NT2/D1 (cell line): ENCODE data around the gene RNF149.

Source experiments
- DNase-seq: peaks from one replicate; pipeline ENCODE4 v3.0.0-alpha.2; 2011; ENCODE audit warnings: low read depth, low spot score
- H3K27me3 ChIP-seq: 2 replicates; pipeline ENCODE4 v1.6.0; 2011; ENCODE audit warnings: mild to moderate bottlenecking; ENCODE audit not compliant: insufficient read length, insufficient read depth
- H3K36me3 ChIP-seq: 2 replicates; pipeline ENCODE4 v1.6.1; 2011; ENCODE audit warnings: mild to moderate bottlenecking, low read length, mixed read lengths; ENCODE audit not compliant: insufficient read depth, insufficient read length
- H3K4me1 ChIP-seq: 2 replicates; pipeline ENCODE4 v1.5.1; 2011; ENCODE audit not compliant: insufficient read depth, insufficient read length
- H3K4me3 ChIP-seq: 2 replicates; pipeline ENCODE4 v1.5.1; 2011; ENCODE audit warnings: low read depth; ENCODE audit not compliant: insufficient read length
- H3K9ac ChIP-seq: 2 replicates; pipeline ENCODE4 v1.6.0; 2011; ENCODE audit warnings: low read depth; ENCODE audit not compliant: insufficient read length
- H3K9me3 ChIP-seq: 2 replicates; pipeline ENCODE4 v1.5.1; 2011; ENCODE audit warnings: mild to moderate bottlenecking, low read length; ENCODE audit not compliant: insufficient read depth
- SUZ12 ChIP-seq: IDR thresholded peaks from 2 replicates; pipeline ENCODE4 v1.6.1; 2011; ENCODE audit not compliant: insufficient read length, insufficient read depth; ENCODE audit errors: extremely low read depth
- YY1 ChIP-seq: IDR thresholded peaks from 2 replicates; pipeline ENCODE4 v1.6.1; 2011; ENCODE audit not compliant: insufficient read length, insufficient read depth
- ZNF274 ChIP-seq: IDR thresholded peaks from 2 replicates; pipeline ENCODE4 v1.6.1; 2011; ENCODE audit warnings: mild to moderate bottlenecking, low read depth, low read length

Gene RNF149

DNA sequence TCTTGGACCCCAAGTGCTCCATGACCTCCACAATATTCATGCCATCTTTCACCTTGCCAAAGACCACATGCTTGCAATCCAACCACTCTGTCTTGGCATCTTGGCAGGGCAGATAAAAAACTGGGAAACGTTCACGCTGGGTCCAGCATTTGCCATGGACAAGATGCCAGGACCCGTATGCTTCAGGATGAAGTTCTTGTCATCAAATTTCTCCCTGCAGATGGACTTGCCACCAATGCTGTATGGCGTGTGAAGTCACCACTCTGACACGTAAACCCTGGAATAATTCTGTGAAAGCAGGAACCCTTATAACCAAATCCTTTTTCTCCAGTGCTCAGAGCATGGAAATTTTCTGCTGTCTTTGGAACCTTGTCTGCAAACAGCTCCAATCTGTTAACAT, 34.4 kb downstream of the RNF149 start:
- no peak for DNase-seq
- Histone ChIP-seq H3K4me3 (no peak overlapping the region), H3K9ac (no peak overlapping the region), H3K4me1 (no peaks in the 10 kb centered on the region), H3K27me3 (no peaks in the 10 kb centered on the region), H3K36me3 (peaks cover 74% of the 10 kb centered on the region), H3K9me3 (no peaks in the 10 kb centered on the region)
- TF ChIP-seq ZNF274: no peak
- TF ChIP-seq SUZ12: no peak
- no peak for TF ChIP-seq YY1

DNA sequence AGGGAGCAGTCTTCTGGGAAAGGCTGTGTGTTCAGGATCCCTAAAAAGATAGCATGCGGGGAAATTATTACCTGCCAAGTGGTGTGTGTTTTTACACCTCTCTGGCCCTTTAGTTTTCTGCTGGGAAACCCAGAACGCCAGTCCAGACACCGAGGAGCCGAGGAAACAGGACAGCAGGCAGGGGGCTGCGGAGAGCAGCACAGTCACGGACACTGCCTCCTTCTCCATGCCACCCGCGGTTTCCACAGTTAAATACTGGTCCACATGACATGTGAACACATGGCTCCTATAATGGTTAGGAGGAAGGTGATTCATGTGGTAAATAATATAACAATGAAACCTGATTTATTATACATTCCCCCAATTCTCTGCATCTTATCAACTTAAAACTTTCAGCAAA, 35.4 kb downstream of the RNF149 start:
- H3K27me3 ChIP-seq: no peaks in the 10 kb centered on the region
- H3K9me3 ChIP-seq: no peaks in the 10 kb centered on the region
- DNase-seq: no peak
- no peak for TF ChIP-seq ZNF274
- TF ChIP-seq SUZ12: no peak
- TF ChIP-seq YY1: no peak
- no peak overlapping the region for H3K9ac ChIP-seq
- no peak overlapping the region for H3K4me3 ChIP-seq
- peaks cover 74% of the 10 kb centered on the region for H3K36me3 ChIP-seq
- H3K4me1 ChIP-seq: no peaks in the 10 kb centered on the region

DNA sequence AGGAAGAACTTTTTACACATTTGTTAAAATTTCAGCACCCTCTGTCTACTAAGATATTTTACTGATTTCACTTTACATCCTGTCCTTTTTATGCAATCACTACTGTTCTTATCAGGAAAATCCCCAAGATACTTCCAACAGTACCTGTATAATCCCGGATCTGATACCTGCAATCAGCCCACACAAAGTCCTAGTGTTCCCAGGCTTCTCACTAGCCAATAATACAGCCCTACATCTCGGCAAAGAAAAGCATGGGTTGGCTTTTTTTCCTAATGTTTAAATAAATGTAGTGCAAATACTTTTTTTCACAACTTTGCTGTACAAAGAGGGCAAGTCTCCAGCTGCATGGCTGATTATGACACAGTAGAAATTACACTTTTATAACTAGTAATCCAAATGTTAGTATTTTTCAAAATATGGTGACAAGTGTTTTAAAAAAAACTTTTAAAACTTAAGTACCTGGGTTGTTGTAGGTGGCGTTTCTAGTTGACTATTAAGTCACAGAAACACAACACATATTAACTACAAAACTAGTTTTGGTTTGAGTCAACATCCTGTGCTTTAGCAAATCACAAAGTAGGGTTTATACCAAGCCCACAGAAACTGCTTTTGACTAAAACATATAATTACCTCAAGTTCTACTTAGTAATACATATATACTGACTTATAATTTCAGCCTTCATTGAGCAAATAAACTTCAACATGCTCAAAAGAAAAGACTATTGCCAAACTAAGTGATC, 36.3 kb downstream of the RNF149 start:
- no peak overlapping the region for H3K9ac ChIP-seq
- H3K27me3 ChIP-seq: no peaks in the 10 kb centered on the region
- TF ChIP-seq ZNF274: no peak
- no peak for TF ChIP-seq YY1
- no peak for DNase-seq
- peaks cover 77% of the 10 kb centered on the region for H3K36me3 ChIP-seq
- no peak overlapping the region for H3K4me3 ChIP-seq
- no peaks in the 10 kb centered on the region for H3K9me3 ChIP-seq
- no peaks in the 10 kb centered on the region for H3K4me1 ChIP-seq

DNA sequence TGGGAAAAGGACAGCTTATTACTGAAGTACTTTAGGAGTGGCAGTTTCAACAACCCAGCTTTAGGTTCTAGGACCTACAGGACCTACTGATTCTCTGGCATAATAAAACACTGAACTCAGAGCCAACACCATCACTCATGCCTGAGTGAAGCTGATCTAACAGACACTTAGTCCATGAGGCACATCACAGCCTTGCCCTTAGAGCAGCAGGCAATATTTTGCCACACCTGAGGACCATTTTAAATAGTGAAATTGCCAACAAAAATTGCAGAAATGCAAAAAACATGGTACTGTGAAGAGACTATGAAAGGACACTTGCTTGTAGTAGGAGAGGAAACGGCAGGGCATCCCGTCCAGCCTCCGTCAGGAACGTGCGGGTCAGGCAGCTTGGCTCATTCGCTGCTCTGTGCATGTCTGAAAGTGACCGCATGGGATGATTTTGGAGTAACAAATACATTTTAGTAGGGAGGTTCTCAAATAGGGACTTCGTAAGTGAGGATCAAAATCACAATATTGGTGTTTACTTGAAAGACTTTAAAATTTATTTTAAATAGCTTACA, 37.7 kb downstream of the RNF149 start:
- Histone ChIP-seq H3K4me1 (no peaks in the 10 kb centered on the region), H3K9me3 (no peaks in the 10 kb centered on the region), H3K36me3 (peaks cover 82% of the 10 kb centered on the region), H3K4me3 (no peak overlapping the region), H3K9ac (no peak overlapping the region), H3K27me3 (no peaks in the 10 kb centered on the region)
- DNase-seq: no peak
- TF ChIP-seq ZNF274 (no peak), YY1 (no peak), SUZ12 (no peak)

DNA sequence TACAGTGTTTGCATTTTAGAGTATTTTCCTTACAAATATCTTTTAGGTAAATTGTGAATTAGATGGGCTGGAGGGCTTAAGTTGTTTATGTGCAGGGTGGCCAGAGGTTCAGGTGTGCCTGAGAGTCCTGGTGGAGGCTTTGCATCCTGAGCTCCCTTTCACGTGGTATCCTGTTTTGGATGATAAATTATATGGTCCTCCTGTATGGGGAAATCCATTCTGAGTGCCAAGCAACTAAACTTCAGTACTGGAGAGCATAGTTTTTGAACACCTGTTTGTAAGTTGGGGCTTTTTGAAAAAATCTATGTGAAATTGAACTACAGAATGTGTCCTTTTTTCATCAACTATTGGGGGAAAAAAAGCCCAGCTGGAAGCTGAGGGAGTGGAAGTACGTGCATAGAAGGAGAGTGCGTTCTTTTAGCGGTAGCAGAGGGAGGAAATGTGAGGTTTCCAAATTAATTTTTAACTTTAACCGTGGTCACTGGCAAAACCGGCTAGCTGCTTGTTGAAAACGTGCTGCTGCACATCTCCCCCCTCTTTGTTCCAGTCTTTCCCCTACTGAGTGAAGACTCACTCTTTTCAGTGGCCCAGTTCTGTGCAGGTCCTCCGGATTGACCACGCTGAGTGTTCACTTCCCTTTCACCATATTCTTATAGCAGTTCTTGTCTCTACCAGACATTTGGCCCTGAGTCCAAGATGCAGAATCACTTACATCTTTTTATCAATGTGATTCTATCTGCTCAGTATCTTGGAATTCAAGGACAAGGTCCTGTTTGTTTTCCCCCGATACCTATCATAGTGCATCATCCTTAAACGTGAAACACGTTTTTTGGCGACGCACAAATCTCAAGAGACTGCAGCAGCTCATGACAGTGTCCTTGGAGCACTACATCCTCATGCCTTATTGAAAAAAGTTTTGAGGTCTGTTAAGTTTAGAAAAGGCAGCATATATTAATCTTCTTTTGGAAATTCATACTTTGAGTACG, 40.5 kb downstream of the RNF149 start:
- H3K4me1 ChIP-seq: no peaks in the 10 kb centered on the region
- no peak for DNase-seq
- H3K36me3 ChIP-seq: peaks cover 95% of the 10 kb centered on the region
- no peak for TF ChIP-seq ZNF274
- TF ChIP-seq SUZ12: no peak
- no peak for TF ChIP-seq YY1
- H3K27me3 ChIP-seq: no peaks in the 10 kb centered on the region
- H3K9ac ChIP-seq: no peak overlapping the region
- no peak overlapping the region for H3K4me3 ChIP-seq
- H3K9me3 ChIP-seq: no peaks in the 10 kb centered on the region

DNA sequence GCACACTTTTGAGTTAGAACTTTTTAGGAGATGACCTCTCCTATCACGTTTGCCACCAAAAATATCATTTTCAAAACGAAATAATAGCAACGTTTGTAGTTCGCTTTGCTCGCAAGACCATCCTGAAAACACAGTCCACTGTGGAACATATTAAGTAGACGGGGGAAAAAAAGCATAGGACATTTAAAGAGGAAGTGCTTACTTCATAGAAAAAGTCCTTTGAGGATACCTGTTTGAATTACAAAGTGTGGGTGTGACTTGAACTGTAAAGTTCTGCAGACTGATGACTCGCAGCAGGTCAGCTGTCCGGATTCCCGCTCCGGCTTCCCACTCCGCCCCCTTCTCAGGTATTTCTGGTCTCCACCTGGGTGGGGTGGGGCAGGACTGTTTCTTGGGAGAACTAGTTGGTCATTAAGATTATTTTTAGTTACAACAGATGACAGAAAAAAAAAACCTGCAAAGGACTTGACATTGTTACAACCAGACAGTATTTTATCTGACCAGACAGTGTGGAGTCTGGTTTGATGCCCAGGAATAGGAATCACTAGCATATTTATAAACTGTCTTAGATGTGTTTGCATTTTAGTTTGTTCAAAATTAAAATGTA, 42.5 kb downstream of the RNF149 start:
- H3K36me3 ChIP-seq: peaks cover 95% of the 10 kb centered on the region
- H3K4me3 ChIP-seq: no peak overlapping the region
- H3K27me3 ChIP-seq: no peaks in the 10 kb centered on the region
- H3K9ac ChIP-seq: no peak overlapping the region
- TF ChIP-seq YY1 (no peak), ZNF274 (no peak), SUZ12 (no peak)
- H3K4me1 ChIP-seq: no peaks in the 10 kb centered on the region
- DNase-seq: no peak
- H3K9me3 ChIP-seq: no peaks in the 10 kb centered on the region
